Smooth muscle cell (in vitro differentiated cells): Measurements from ENCODE around the gene FERMT3. TPM values are rescaled to one million over a fixed set of nuclear protein-coding genes. Genes with fewer than 3 reads are reported as not detected.

ENCODE experiments used
- DNase-seq: peaks from one replicate; lab custom pipeline; 2025; ENCODE audit not compliant: unreplicated experiment; lab: John Stamatoyannopoulos, UW
- H2AFZ ChIP-seq: fragments of 200-600 bp; sonication (generic); 2 replicates; pipeline ENCODE4 v1.6.0; 2016; ENCODE audit warnings: antibody characterized with exemption, low read depth, mild to moderate bottlenecking
- H3F3A ChIP-seq: fragments of 200-600 bp; sonication (generic); 2 replicates; pipeline ENCODE4 v1.6.0; 2017; ENCODE audit warnings: antibody characterized with exemption, low read depth
- H3K27ac ChIP-seq: fragments of 200-600 bp; sonication (generic); 2 replicates; pipeline ENCODE4 v1.5.1; 2016; ENCODE audit warnings: low read depth, mild to moderate bottlenecking
- H3K27me3 ChIP-seq: fragments of 200-600 bp; sonication (generic); 2 replicates; pipeline ENCODE4 v1.6.1; 2016; ENCODE audit warnings: low read depth, mild to moderate bottlenecking
- H3K36me3 ChIP-seq: fragments of 200-600 bp; sonication (generic); 2 replicates; pipeline ENCODE4 v1.5.1; 2016; ENCODE audit warnings: low read depth
- H3K4me1 ChIP-seq: fragments of 200-600 bp; sonication (generic); 2 replicates; pipeline ENCODE4 v1.5.1; 2016; ENCODE audit warnings: low read depth
- H3K4me2 ChIP-seq: fragments of 200-600 bp; sonication (generic); 2 replicates; pipeline ENCODE4 v1.6.0; 2016; ENCODE audit warnings: mild to moderate bottlenecking
- H3K4me3 ChIP-seq: fragments of 200-600 bp; sonication (generic); 2 replicates; pipeline ENCODE4 v1.5.1; 2016; ENCODE audit warnings: mild to moderate bottlenecking
- H3K79me2 ChIP-seq: fragments of 200-600 bp; sonication (generic); 2 replicates; pipeline ENCODE4 v1.6.0; 2016; ENCODE audit warnings: low read depth, mild to moderate bottlenecking
- H3K9ac ChIP-seq: fragments of 200-600 bp; sonication (generic); 2 replicates; pipeline ENCODE4 v1.6.0; 2016; ENCODE audit warnings: low read depth
- H3K9me3 ChIP-seq: fragments of 200-600 bp; sonication (generic); replicated peaks from 2 replicates; pipeline ENCODE4 v1.5.1; 2016; ENCODE audit warnings: low read depth
- H4K20me1 ChIP-seq: fragments of 200-600 bp; sonication (generic); 2 replicates; pipeline ENCODE4 v1.6.0; 2016; ENCODE audit warnings: low read depth
- CTCF ChIP-seq: fragments of 200-600 bp; sonication (generic); IDR thresholded peaks from 2 replicates; pipeline ENCODE4 v1.5.1; 2017; ENCODE audit warnings: borderline replicate concordance, mild to moderate bottlenecking, antibody characterized with exemption; ENCODE audit not compliant: insufficient read depth, poor library complexity, severe bottlenecking
- WGBS: methylation state at CpG from one replicate; pipeline ENCODE4 v1.1.7; 2016; ENCODE audit warnings: low lambda C conversion rate; 5-methylcytosine and 5-hydroxymethylcytosine counted together
- polyA plus RNA-seq: library from polyadenylated mRNA; unstranded; fragments of >200 nt; fragmentation: Nextera tagmentation; extraction: Ambion mirVana; gene quantifications from 2 replicates; pipeline ENCODE4 v1.2.1, GENCODE V29; 2016
- total RNA-seq: library from RNA; depleted of rRNA; stranded (reverse); fragments of >200 nt; gene quantifications from 2 replicates; pipeline ENCODE4 v1.2.3, GENCODE V29; 2014

FERMT3 gene
- total and polyA plus RNA-seq, 2 experiments from 2014 or later, result 1.2 to 3.7 TPM

- Histone ChIP-seq H4K20me1 (no peaks in the 10 kb centered on the region), H3K27me3 (no peaks in the 10 kb centered on the region), H3F3A (no peaks in the 10 kb centered on the region), H3K27ac (no peak overlapping the region), H3K4me2 (peak overlapping the region; percentile 97), H2AFZ (no peak overlapping the region), H3K36me3 (no peaks in the 10 kb centered on the region), H3K79me2 (peaks cover 16% of the 10 kb centered on the region), H3K9me3 (no peaks in the 10 kb centered on the region), H3K9ac (no peak overlapping the region), H3K4me1 (peaks cover 16% of the 10 kb centered on the region), H3K4me3 (peak overlapping the region; percentile 63)
- WGBS, result 78% methylated on average over 22 of the region's 22 CpGs
- TF ChIP-seq CTCF, result no peak
- no peak for DNase-seq
Measured at GRCh38 chr11:64224891-64225607, 18.5 kb downstream of the FERMT3 start.

- no peaks in the 10 kb centered on the region for H3K36me3 ChIP-seq
- H2AFZ ChIP-seq, result no peak within 1 kb of the TSS
- 4% methylated on average over 40 of the region's 54 CpGs for WGBS
- peaks cover 17% of the 10 kb centered on the region for H3K4me1 ChIP-seq
- no peak within 1 kb of the TSS for H3K27ac ChIP-seq
- H3K79me2 ChIP-seq, result peaks cover 16% of the 10 kb centered on the region
- peak within 1 kb of the TSS; percentile 61 for H3K9ac ChIP-seq
- H3F3A ChIP-seq, result no peaks in the 10 kb centered on the region
- H3K9me3 ChIP-seq, result no peaks in the 10 kb centered on the region
- no peaks in the 10 kb centered on the region for H4K20me1 ChIP-seq
- H3K4me3 ChIP-seq, result peak within 1 kb of the TSS; percentile 63
- H3K27me3 ChIP-seq, result no peaks in the 10 kb centered on the region
- DNase-seq, result peak; percentile 75
- H3K4me2 ChIP-seq, result peak within 1 kb of the TSS; percentile 97
- TF ChIP-seq CTCF, result peak; percentile 25
Measured at GRCh38 chr11:64225608-64226506, 19.3 kb downstream of the FERMT3 start, which contains the start of the genes NUDT22 and TRPT1. NUDT22 (plus strand) TSS chr11:64226274; CDS start chr11:64226653, 379 bp downstream. TRPT1 (minus strand) TSS chr11:64226186; CDS start chr11:64225860, 326 bp downstream.

- no peaks in the 10 kb centered on the region for H3K36me3 ChIP-seq
- no peak for DNase-seq
- no peaks in the 10 kb centered on the region for H3K27me3 ChIP-seq
- H4K20me1 ChIP-seq, result no peaks in the 10 kb centered on the region
- WGBS, result 32% methylated on average over 23 of the region's 26 CpGs
- H3K4me2 ChIP-seq, result peak overlapping the region; percentile 97
- H3K9ac ChIP-seq, result peak overlapping the region; percentile 61
- no peaks in the 10 kb centered on the region for H3K9me3 ChIP-seq
- peaks cover 19% of the 10 kb centered on the region for H3K79me2 ChIP-seq
- H3K4me1 ChIP-seq, result peaks cover 19% of the 10 kb centered on the region
- no peaks in the 10 kb centered on the region for H3F3A ChIP-seq
- no peak overlapping the region for H3K27ac ChIP-seq
- H2AFZ ChIP-seq, result no peak overlapping the region
- TF ChIP-seq CTCF, result no peak
- peak overlapping the region; percentile 63 for H3K4me3 ChIP-seq
Measured at GRCh38 chr11:64226507-64227051, 20.1 kb downstream of the FERMT3 start.
